ENCODE results near the gene KIAA1755.

The KIAA1755 gene

DNA sequence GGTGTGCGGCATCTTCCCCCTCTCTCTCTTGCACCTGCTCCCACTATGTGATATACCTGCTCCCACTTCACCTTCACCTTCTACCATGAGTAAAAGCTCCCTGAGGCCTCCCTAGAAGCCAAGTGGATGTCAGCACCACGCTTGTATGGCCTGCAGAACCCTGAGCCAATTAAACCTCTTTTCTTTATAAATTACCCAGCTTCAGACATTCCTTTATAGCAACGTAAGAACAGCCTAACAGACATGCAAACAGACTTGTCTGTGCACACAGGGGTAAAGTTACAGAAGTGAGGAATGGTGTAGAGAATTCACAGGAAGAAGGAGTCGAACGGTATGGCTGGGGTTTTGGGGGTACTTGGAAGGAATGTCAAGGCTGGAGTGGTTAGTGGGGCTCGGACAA, 80.7 kb downstream of the KIAA1755 start:
- DNase-seq, result no peak

DNA sequence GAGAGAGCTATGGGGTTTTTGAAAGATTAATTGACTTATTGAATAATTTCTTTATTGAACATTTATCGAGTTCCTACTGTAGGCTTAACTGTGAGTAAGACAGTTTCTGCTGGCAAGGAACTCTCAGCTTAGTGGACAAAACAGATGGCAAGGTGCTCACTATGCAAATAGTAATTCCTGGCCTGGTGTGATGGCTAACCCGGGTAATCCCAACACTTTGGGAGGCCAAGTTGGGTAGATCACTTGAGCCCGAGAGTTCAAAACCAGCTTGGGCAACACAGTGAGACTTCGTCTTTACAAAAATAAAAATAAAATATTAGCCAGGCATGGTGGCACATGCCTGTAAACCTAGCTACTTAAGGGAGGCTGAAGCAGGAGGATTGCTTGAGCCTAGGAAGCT, 82.0 kb downstream of the KIAA1755 start:
- DNase-seq, result no peak

DNA sequence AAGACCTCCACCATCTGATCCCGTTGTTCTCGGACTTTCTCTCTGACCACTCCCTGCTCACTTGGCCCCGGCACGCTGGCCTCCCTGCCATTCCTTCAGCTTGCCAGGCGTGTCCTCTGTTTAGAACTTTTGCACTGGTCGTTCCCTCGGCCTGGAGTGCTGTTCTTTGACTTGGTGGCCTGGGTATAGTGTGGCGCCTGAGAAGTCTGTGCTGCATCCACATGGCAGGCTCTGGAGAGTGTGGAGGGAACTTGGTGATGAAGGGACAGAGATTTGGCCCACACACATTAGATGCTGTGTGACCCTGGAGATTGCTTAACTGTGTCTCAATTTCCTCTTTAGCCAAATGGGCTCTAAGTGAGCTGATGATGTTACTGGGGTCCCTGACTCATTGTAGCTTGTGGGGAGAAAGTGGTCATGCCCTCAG, 82.5 kb downstream of the KIAA1755 start:
- DNase-seq, result no peak

DNA sequence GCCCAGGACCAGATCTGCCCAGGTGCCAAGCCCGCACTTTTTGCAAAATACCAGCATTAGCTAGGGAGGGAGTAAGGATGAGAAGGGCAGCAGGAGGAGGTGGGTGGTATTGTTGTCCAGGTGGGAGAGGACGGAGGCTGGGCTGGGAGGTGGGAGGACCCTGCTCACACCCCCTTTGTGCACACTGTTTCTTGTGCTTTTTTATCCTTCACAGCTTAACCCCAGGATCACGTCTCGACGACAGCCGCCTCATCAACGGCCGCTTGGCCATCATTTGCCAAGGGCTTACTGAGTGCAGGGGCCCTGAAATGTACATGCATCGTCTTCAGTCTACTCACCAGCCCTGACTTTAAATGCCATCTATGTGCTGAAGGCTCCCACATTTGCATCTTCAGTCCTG, 83.3 kb downstream of the KIAA1755 start:
- no peak for DNase-seq

DNA sequence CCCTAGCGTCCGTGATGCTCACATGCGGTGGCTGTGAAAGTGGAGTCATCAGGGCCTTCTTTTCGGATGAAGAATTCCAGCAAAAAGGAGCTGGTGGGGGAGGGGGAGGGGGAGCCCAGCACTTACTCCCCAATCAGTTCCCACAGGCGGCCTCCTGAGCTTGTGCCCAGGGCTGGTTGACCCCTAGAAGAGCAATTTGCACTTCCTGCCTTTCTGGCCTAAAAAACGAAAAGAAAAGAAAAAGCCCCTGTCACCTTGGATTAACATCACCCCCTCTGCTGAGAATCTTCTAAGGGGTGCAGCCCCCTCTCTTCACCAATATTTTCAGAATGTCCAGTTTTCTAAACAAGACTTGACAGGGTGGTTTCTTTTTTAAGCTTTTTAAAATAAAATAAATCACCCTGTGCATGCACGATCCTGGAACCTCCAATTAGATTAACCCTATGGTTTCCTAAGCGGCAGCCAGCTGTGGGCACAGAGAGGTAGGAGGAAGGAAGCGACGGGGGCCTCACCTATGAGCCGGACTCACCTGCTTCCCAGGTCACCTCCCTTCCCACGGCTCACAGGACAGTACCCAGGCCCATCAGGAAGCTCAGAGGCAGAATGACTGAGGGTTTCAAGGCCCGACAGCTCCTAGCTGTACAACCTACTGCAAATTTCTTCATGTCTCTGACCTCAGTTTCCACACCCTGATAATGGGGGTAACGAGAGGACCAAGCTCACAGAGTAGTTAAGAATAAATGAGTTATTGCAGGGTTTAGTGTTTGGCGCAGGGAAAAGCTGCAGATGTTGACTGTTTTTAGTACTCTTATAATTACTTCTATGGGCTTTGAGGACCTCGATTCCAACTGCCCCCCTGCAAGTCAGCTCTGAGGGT, 85.0 kb downstream of the KIAA1755 start:
- no peak for DNase-seq

DNA sequence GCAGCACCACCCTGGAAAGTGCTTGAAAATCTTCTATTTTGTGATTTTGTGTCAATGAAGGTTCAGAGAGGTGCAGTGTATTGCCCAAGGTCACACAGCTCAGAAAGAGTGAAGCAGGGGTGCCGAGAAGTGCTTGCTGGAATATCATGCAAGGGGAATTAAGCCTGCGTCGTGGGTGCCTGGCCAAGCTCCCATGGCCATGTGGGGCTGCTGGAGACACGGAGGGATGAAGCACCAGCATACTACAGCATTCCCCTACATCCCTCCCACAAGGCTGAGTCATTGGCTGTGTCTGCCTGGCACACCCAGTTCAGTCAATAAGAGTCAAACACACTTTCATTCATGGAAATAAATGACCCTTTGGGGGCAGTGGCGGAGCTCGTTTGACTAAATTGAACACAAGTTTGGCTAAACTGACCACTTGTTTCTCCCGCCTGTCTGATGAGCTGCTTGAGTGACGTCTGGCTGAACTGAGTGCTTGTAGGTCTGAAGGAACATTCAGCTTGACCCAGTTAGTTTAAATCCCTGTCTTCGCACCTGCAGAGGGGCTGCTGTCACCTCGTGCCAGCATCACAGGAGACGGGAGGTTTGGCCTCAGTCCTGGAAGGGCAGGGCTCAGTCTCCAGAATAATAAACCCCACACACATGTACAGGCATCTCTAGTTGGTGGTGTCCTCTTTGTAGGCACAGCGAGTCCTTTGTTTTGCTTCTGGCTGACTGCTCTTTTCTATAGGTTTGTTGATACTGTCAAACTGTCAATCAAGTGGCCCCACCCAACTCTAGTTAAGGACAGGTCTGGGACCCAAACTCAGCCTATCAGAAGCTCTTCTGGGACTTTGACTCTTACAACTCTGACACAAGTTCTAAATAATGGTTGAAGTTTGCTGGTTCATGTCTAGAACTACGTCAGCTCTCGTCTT, 87.0 kb downstream of the KIAA1755 start:
- DNase-seq, result no peak

DNA sequence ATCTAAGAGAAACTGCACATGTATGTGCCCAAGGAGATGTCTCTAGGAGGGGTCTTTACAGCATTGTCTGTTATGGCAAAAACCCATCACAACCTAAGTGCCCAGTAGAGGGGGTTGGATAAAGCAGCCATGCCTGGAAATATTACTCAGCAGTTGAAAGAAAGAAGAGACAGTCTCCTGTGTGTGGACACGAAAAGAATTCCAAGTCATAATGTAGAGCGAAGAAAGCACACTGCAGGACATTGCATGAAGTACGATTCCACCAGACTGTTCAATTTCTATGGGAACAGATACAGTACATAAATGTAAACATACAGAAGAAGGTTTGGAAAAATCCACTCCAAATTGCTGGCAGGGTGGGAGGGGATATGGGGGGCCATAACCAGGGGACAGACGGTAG, 88.1 kb downstream of the KIAA1755 start:
- DNase-seq, result no peak

GRCh38 chr20:38171675-38172043, 88.9 kb downstream of the KIAA1755 start:
- no peak for DNase-seq

DNA sequence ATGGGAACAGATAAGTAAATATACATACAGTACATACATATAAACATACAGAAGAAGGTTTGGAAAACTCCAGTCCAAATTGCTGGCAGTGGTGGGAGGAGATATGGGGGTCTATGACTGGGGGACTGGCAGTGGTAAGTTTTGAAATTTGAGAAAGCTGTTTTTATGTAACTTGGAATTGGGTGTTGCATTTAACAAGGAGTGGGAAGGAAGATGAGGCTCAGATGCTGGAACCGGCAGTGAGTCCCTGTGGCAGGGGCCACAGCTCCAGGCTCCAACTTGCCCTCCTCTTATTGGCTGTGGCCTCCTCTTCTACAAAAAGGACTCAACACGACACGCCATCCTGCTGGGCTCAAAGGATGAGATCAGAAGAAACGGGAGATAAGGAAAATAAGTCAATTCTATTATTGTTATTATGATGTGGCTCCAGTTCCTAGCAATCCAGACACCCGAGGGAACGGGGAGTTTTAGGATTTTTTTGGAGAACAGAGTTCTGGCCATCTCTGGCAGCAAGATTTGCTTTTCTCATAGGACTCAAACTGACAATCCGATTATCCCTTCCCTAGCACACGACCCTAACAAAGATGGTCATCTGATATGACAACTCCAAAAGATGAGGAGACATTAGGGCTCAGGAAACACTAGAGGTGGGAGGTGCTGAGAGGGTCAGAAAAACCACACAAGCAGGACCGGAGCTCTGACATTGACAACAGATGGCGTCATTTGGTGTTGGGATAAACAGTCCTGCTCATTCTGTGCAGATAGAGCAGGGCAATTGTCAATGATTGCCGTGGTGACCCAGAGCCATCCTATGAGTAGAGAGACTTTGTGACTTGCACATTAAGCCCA, 89.5 kb downstream of the KIAA1755 start:
- no peak for DNase-seq

- DNase-seq, result no peak
These were observed 90.2 kb downstream of the KIAA1755 start for GRCh38 chr20:38170219-38170825.

GRCh38 chr20:38169636-38170193, 90.8 kb downstream of the KIAA1755 start:
- no peak for DNase-seq

- no peak for DNase-seq
These were observed 91.5 kb downstream of the KIAA1755 start for GRCh38 chr20:38168791-38169589.

GRCh38 chr20:38167851-38168760, 92.4 kb downstream of the KIAA1755 start:
- DNase-seq, result no peak

GRCh38 chr20:38167328-38167850, 93.1 kb downstream of the KIAA1755 start:
- DNase-seq, result no peak

GRCh38 chr20:38166703-38167233, 93.8 kb downstream of the KIAA1755 start:
- no peak for DNase-seq

DNA sequence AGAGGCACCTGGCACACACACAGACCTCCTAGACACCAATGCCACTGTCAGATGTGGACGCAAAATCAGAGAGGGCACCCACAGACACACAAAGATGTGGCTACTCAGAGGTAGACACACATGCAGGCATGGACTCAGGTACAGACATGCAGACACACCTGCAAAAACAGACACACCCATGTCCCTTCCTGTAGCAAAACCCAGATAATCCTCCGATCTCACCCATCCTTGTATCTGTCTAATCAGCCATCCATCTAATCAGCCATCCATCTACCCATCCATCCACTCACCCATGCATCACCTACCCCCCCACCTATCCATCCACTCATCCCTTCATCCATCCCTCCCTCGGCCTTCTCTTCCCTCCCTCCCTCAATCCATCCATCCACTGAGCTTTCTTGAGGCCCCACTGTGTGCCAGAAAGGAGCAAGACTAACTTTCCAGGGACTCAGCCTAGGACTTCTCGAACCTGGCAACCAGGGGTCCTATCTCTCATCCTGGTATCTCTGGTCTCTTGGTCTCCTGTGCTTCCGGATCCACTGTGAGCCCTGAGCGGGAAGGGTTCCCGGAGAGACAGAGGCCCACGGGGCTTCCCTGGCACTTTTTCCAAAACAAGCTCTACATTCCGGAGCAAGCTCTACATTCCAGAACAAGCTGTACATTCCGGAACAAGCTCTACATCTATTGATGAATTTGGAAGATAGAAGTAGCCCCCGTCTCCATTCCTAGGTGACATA, 94.4 kb downstream of the KIAA1755 start:
- no peak for DNase-seq

DNA sequence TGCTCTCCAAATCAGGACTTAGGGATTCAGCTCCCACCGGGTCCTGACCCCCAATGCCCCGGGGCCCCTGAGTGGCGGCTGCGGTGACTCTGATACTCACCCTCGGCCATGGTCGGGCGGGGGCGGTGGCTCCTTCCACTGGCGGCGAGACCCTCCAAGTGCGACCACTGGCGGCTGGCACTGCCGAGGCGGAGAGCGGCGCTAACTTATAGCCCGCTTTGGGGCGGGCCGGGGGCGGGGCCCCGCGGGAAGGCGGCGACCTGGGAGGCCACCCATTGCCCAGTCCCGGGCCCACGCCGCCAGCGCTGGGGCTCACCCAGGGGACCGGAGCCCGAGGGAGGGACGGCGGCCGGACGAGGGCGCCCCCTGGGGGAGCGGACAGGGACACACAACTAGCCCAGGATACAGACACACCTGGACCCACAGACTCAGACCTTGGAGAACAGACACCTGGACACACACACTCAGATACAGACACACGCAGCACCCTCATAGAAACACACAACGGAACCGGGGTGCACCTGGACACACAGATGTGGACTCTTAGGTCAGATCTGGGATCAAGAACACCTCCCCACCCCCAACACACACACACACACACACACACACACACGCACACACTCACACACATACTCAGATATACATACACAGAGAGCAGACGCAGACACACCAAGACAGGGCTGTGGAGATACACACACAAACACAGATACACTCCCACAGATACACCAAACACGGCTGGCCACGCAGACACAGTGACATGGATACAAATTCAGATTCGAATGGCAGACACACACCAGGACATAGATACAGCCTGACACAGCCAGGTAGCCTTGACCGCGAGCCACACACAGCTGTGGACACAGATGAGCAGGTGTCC, 95.2 kb downstream of the KIAA1755 start, which contains the start of gene TGM2:
TGM2 (minus strand) TSS at position 182 of the 877 bp plus-strand sequence; CDS start at position 110, 72 bp downstream.
- DNase-seq, result no peak

Measured in NCI-H2081 treated with DMSO at 0.1 percent for 48 hours (cell line).